GM12878 (cell line): Measurements from ENCODE around the gene ZNF780B. TPM values are rescaled to one million over a fixed set of nuclear protein-coding genes. Genes with fewer than 3 reads are reported as not detected.

ENCODE experiments used
- ATAC-seq: fragments of 200-7000 bp; cut with Tn5 transposase; 3 replicates; pipeline ENCODE4 v1.9.1; 2020; ENCODE audit warnings: mild to moderate bottlenecking, moderate library complexity
- BruUV-seq: library from RNA; stranded (reverse); fragments of 400-500 nt; replicated peaks from 2 replicates; lab custom pipeline; 2021; lab: Mats Ljungman, UMichigan
- CTCF ChIA-PET: fragments of 300-600 bp; sonication (Branson Sonifier 250); formaldehyde crosslinking; extraction: SDS; loops from one replicate; lab custom pipeline; 2021; ENCODE audit warnings: inconsistent platforms; lab: Yijun Ruan, JAX
- POLR2A ChIA-PET: fragments of 350-600 bp; formaldehyde crosslinking; extraction: SDS; loops from one replicate; lab custom pipeline; 2021; ENCODE audit warnings: inconsistent platforms; lab: Charles Lee
- RAD21 ChIA-PET: fragments of 300-600 bp; sonication (Branson Sonifier 250); formaldehyde crosslinking; loops from one replicate; lab custom pipeline; 2023; ENCODE audit warnings: antibody characterized with exemption; ENCODE audit not compliant: unreplicated experiment; lab: Charles Lee
- SMC1A ChIA-PET: fragments of 300-600 bp; sonication (Branson Sonifier 250); formaldehyde crosslinking; loops from one replicate; lab custom pipeline; 2023; ENCODE audit not compliant: unreplicated experiment, uncharacterized antibody; lab: Charles Lee
- DNase-seq: peaks from one replicate; pipeline ENCODE4 v3.0.0-alpha.2; 2011; ENCODE audit warnings: low read depth, low spot score
- FAIRE-seq: peaks from 3 replicates; lab custom pipeline; 2011; peaks lifted over from hg19 to GRCh38; lab: Jason Lieb, UNC
- H2AFZ ChIP-seq: 2 replicates; pipeline ENCODE4 v1.6.0; 2011; ENCODE audit warnings: low read depth, low read length, control low read depth; ENCODE audit not compliant: control insufficient read depth
- H3K27ac ChIP-seq: 2 replicates; pipeline ENCODE4 v1.5.1; 2011; ENCODE audit warnings: control low read depth; ENCODE audit not compliant: control insufficient read depth, insufficient read depth
- H3K27me3 ChIP-seq, 2 experiments: replicated peaks in 1 of 2; 2 replicates each; pipeline versions ENCODE4 v1.6.0 to v1.6.1; 2011; ENCODE audit warnings: low read length in 1 of 2; ENCODE audit not compliant: control insufficient read depth in 2 of 2, insufficient read depth in 2 of 2
- H3K36me3 ChIP-seq, 2 experiments: 2 replicates each; pipeline ENCODE4 v1.5.1; 2011; ENCODE audit warnings: low read length in 1 of 2; ENCODE audit not compliant: control insufficient read depth in 2 of 2, insufficient read depth in 2 of 2
- H3K4me1 ChIP-seq: 2 replicates; pipeline ENCODE4 v1.6.1; 2011; ENCODE audit warnings: mild to moderate bottlenecking, low read length, moderate library complexity, mixed read lengths; ENCODE audit not compliant: control insufficient read depth, insufficient read depth
- H3K4me2 ChIP-seq: 2 replicates; pipeline ENCODE4 v1.6.0; 2011; ENCODE audit warnings: control low read depth; ENCODE audit not compliant: control insufficient read depth, insufficient read depth
- H3K4me3 ChIP-seq: fragments of 200-600 bp; sonication (generic); 2 replicates; pipeline ENCODE4 v1.5.1; 2016
- H3K79me2 ChIP-seq: 2 replicates; pipeline ENCODE4 v1.6.0; 2011; ENCODE audit warnings: low read length; ENCODE audit not compliant: control insufficient read depth, insufficient read depth
- H3K9ac ChIP-seq: 2 replicates; pipeline ENCODE4 v1.8.0; 2011; ENCODE audit warnings: low read length, control low read depth, mixed read lengths; ENCODE audit not compliant: control insufficient read depth, insufficient read depth
- H3K9me3 ChIP-seq: replicated peaks from 3 replicates; pipeline ENCODE4 v1.5.1; 2011; ENCODE audit warnings: mild to moderate bottlenecking, low read length; ENCODE audit not compliant: control insufficient read depth, insufficient read depth
- H4K20me1 ChIP-seq: 2 replicates; pipeline ENCODE4 v1.6.0; 2011; ENCODE audit not compliant: control insufficient read depth, insufficient read depth
- ASH2L ChIP-seq: fragments of 300-600, 200-600 bp; sonication (generic); IDR thresholded peaks from 2 replicates; pipeline ENCODE4 v1.6.1; 2017; ENCODE audit warnings: low read depth, mild to moderate bottlenecking, borderline replicate concordance
- BCL11A ChIP-seq: IDR thresholded peaks from 2 replicates; pipeline ENCODE4 v1.6.1; 2011; ENCODE audit warnings: low read depth, low read length
- CBX3 ChIP-seq: fragments of 200-600 bp; sonication (generic); IDR thresholded peaks from 2 replicates; pipeline ENCODE4 v1.6.1; 2016; ENCODE audit warnings: low read depth, borderline replicate concordance
- CHD1 ChIP-seq: IDR thresholded peaks from 2 replicates; pipeline ENCODE4 v1.6.1; 2012; ENCODE audit warnings: low read depth, low read length, improper control_type of control experiment
- CHD2 ChIP-seq: IDR thresholded peaks from 2 replicates; pipeline ENCODE4 v1.6.1; 2011; ENCODE audit warnings: low read depth, low read length, improper control_type of control experiment, borderline replicate concordance
- DPF2 ChIP-seq: fragments of 450-650 bp; IDR thresholded peaks from 2 replicates; pipeline ENCODE4 v1.6.1; 2017; ENCODE audit warnings: mild to moderate bottlenecking
- HDGF ChIP-seq: fragments of 450-650 bp; IDR thresholded peaks from 2 replicates; pipeline ENCODE4 v1.6.1; 2016; ENCODE audit warnings: antibody characterized with exemption
- KAT2A ChIP-seq: conservative IDR thresholded peaks from 2 replicates; pipeline ENCODE4 v1.6.1; 2011; ENCODE audit warnings: low read depth, low read length; ENCODE audit not compliant: control insufficient read depth
- KLF5 ChIP-seq: fragments of 450-650 bp; IDR thresholded peaks from 2 replicates; pipeline ENCODE4 v1.6.1; 2014; ENCODE audit warnings: mild to moderate bottlenecking; ENCODE audit not compliant: partially characterized antibody
- SIX5 ChIP-seq: IDR thresholded peaks from 2 replicates; pipeline ENCODE4 v1.6.1; 2011; ENCODE audit warnings: mild to moderate bottlenecking, low read depth, low read length, moderate library complexity; ENCODE audit not compliant: severe bottlenecking
- STAT1 ChIP-seq: fragments of 450-650 bp; conservative IDR thresholded peaks from 2 replicates; pipeline ENCODE4 v1.6.1; 2014; ENCODE audit warnings: antibody characterized with exemption, mild to moderate bottlenecking
- TCF12 ChIP-seq: IDR thresholded peaks from 2 replicates; pipeline ENCODE4 v1.6.1; 2011; ENCODE audit warnings: low read depth, mild to moderate bottlenecking, low read length
- USF2 ChIP-seq: IDR thresholded peaks from 2 replicates; pipeline ENCODE4 v1.6.1; 2011; ENCODE audit warnings: low read depth, low read length, improper control_type of control experiment, borderline replicate concordance
- ZBED1 ChIP-seq: IDR thresholded peaks from 2 replicates; pipeline ENCODE4 v1.6.1; 2016; ENCODE audit warnings: borderline replicate concordance
- ZSCAN29 ChIP-seq: fragments of 450-650 bp; IDR thresholded peaks from 2 replicates; pipeline ENCODE4 v1.6.1; 2017; ENCODE audit warnings: mild to moderate bottlenecking, moderate library complexity
- WGBS: methylation state at CpG from one replicate; pipeline ENCODE4 v1.1.6; 2016; ENCODE audit warnings: low lambda C conversion rate; ENCODE audit not compliant: insufficient replicate concordance, insufficient coverage; ENCODE audit errors: missing lambda C conversion rate; 5-methylcytosine and 5-hydroxymethylcytosine counted together
- in situ Hi-C: fragments of 300-500 bp; cut with MboI; formaldehyde crosslinking; loops from 9 replicates; pipeline ENCODE4 v1.14.3; 2018; ENCODE audit warnings: mixed read lengths
- intact Hi-C: fragments of 100-400 bp; cut with micrococcal nuclease; formaldehyde crosslinking; loops from one replicate; pipeline ENCODE4 v1.14.2; 2022; ENCODE audit not compliant: unreplicated experiment
- polyA plus RNA-seq, 11 experiments: library from polyadenylated mRNA; depleted of rRNA in 4 of 11; unstranded in 6 of 11; stranded (reverse) in 5 of 11; fragments of >200 nt; fragmentation: Nextera tagmentation in 4 of 11; fragmentation: Illumina TruSeq in 1 of 11; extraction: Ambion mirVana in 4 of 11; extraction: Trizol in 1 of 11; gene quantifications; 1 replicate in 1 of 11; 2 replicates in 10 of 11; pipeline versions ENCODE4 v1.2.1 to v1.2.3, GENCODE V29; 2011 to 2016; ENCODE audit warnings: inconsistent platforms in 2 of 11, missing spikeins in 2 of 11, low read depth in 1 of 11
- total RNA-seq, 4 experiments: library from RNA; depleted of rRNA in 3 of 4; stranded (reverse); fragments of >200 nt in 3 of 4; fragmentation: Illumina TruSeq in 1 of 4; extraction: Trizol in 1 of 4; gene quantifications; 2 replicates each; pipeline versions ENCODE4 v1.2.1 to v1.2.3, GENCODE V29; 2013 to 2021
- TF ChIP-seq, protein P1 (sequence below): IDR thresholded peaks from 2 replicates; pipeline ENCODE4 v1.6.1; 2011; ENCODE audit warnings: borderline replicate concordance, low read depth, mild to moderate bottlenecking, moderate library complexity, low read length; ENCODE audit not compliant: insufficient read depth, poor library complexity, severe bottlenecking

The ZNF780B gene
- total and polyA plus RNA-seq, 10 of the 15 experiments (the other 5 are each of a cell fraction or from before 2014, with no cell fraction given), result 7.3 to 24.0 (median 12.3) TPM

GRCh38 chr19:40059624-40060023 lies 3.6 kb upstream of the ZNF780B start:
- RAD21 ChIA-PET, result no interaction called here
- WGBS, result 62% methylated on average over 1 of the region's 1 CpG
- DNase-seq (no peak), FAIRE-seq (no peak), ATAC-seq (no peak)
- SMC1A ChIA-PET, result interaction anchor here (1.3 kb wide), 1 partner anchor 13 kb away, joined by 3 read pairs; no protein-coding TSS in a partner anchor
- intact Hi-C loops, result no loop called here
- BruUV-seq, result no TSS peak
- H3K9me3 ChIP-seq, result peaks cover 8% of the 10 kb centered on the region; the same call in 2 of the 3 replicates
- POLR2A ChIA-PET, result interaction anchor here (1.2 kb wide), 1 partner anchor 89 kb away, joined by 3 read pairs; the partner anchor contains the start of gene PSMC4
- no peak overlapping the region for H3K4me2 ChIP-seq
- no peak overlapping the region for H3K27ac ChIP-seq
- no peak overlapping the region for H2AFZ ChIP-seq
- peaks cover 13% of the 10 kb centered on the region for H3K79me2 ChIP-seq
- H3K4me3 ChIP-seq, result no peak overlapping the region
- no peaks in the 10 kb centered on the region for H4K20me1 ChIP-seq
- H3K36me3 ChIP-seq, result no peaks in the 10 kb centered on the region
- CTCF ChIA-PET, result no interaction called here
- no peaks in the 10 kb centered on the region; the same call in 1 of the 2 replicates for H3K4me1 ChIP-seq
- H3K27me3 ChIP-seq, result no peaks in the 10 kb centered on the region
- H3K9ac ChIP-seq, result no peak overlapping the region
- TF ChIP-seq HDGF (no peak), CBX3 (peak; percentile 91; the same call in 1 of the 2 replicates)
- in situ Hi-C loops, result no loop called here

- ATAC-seq, result no peak
- no peaks in the 10 kb centered on the region for H3K27me3 ChIP-seq
- no peak for DNase-seq
- intact Hi-C loops, result no loop called here
- H3K9ac ChIP-seq, result no peak overlapping the region
- in situ Hi-C loops, result no loop called here
- H2AFZ ChIP-seq, result no peak overlapping the region
- H3K27ac ChIP-seq, result no peak overlapping the region
- peak overlapping the region; percentile 72 for H3K4me3 ChIP-seq
- H3K36me3 ChIP-seq, result no peaks in the 10 kb centered on the region
- FAIRE-seq, result no peak
- H3K79me2 ChIP-seq, result peaks cover 20% of the 10 kb centered on the region
- BruUV-seq, result no TSS peak
- RAD21 ChIA-PET, result interaction anchor here (0.9 kb wide), 1 partner anchor 9 kb away, joined by 4 read pairs; no protein-coding TSS in a partner anchor
- POLR2A ChIA-PET, result interaction anchor here (0.7 to 3.0 kb wide), 2 partner anchors 87 to 845 kb away, joined by 3 to 9 read pairs; partner anchors contain the start of gene PSMC4
- no peaks in the 10 kb centered on the region; the same call in 1 of the 2 replicates for H3K4me1 ChIP-seq
- 56% methylated on average over 1 of the region's 1 CpG for WGBS
- peak overlapping the region; percentile 73; the same call in 1 of the 2 replicates for H3K4me2 ChIP-seq
- CTCF ChIA-PET, result interaction anchor here (1.1 to 1.8 kb wide), 3 partner anchors 108 to 265 kb away, joined by 3 to 4 read pairs (median 3); no protein-coding TSS in a partner anchor
- no peaks in the 10 kb centered on the region for H4K20me1 ChIP-seq
- H3K9me3 ChIP-seq, result peaks cover 9% of the 10 kb centered on the region; the same call in 2 of the 3 replicates
- SMC1A ChIA-PET, result interaction anchor here (0.6 to 2.9 kb wide), 6 partner anchors 14 to 87 kb away, joined by 3 to 17 read pairs (median 4); partner anchors contain the start of genes PSMC4 and ZNF780A
- TF ChIP-seq BCL11A (no peak), ASH2L (no peak), ZSCAN29 (no peak), TCF12 (no peak), STAT1 (no peak), SIX5 (no peak), USF2 (no peak), KLF5 (no peak), KAT2A (no peak), CHD2 (no peak), CHD1 (no peak), DPF2 (no peak), ZBED1 (no peak)
- TF ChIP-seq, protein P1, sequence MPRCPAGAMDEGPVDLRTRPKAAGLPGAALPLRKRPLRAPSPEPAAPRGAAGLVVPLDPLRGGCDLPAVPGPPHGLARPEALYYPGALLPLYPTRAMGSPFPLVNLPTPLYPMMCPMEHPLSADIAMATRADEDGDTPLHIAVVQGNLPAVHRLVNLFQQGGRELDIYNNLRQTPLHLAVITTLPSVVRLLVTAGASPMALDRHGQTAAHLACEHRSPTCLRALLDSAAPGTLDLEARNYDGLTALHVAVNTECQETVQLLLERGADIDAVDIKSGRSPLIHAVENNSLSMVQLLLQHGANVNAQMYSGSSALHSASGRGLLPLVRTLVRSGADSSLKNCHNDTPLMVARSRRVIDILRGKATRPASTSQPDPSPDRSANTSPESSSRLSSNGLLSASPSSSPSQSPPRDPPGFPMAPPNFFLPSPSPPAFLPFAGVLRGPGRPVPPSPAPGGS, result no peak
Observed at GRCh38 chr19:40057166-40057565, 1.1 kb upstream of the ZNF780B start.
